Natural killer cell (primary cell): ENCODE measurements around the gene TUB. TPM values are rescaled to one million over a fixed set of nuclear protein-coding genes. Genes with fewer than 3 reads are reported as not detected.

Source experiments
- ATAC-seq, 3 donors: fragments of 150-1000 bp in 2 of 3; fragments of 200-7000 bp in 1 of 3; cut with Tn5 transposase; 1 replicate in 1 of 3; 2 replicates in 2 of 3; pipeline ENCODE4 v1.10.0; 2021; ENCODE audit warnings: mild to moderate bottlenecking in 2 of 3, moderate library complexity in 2 of 3
- DNase-seq, 2 donors: peaks; one replicate each; pipeline versions ENCODE4 v3.0.0 to v3.0.0-alpha.2; 2013 to 2021; ENCODE audit warnings: mixed read lengths in 1 of 2
- H3K27ac ChIP-seq: one replicate; pipeline ENCODE4 v1.5.1; 2013; ENCODE audit warnings: mild to moderate bottlenecking, low read length
- H3K27me3 ChIP-seq: one replicate; pipeline ENCODE4 v1.6.1; 2013; ENCODE audit warnings: low read length; ENCODE audit not compliant: control insufficient read depth, insufficient read depth
- H3K36me3 ChIP-seq: one replicate; pipeline ENCODE4 v1.6.1; 2013; ENCODE audit warnings: low read length; ENCODE audit not compliant: control insufficient read depth, insufficient read depth
- H3K4me1 ChIP-seq: one replicate; pipeline ENCODE4 v1.6.1; 2013; ENCODE audit warnings: low read length; ENCODE audit not compliant: control insufficient read depth, insufficient read depth
- H3K4me3 ChIP-seq: one replicate; pipeline ENCODE4 v1.5.1; 2013; ENCODE audit warnings: low read length
- H3K9me3 ChIP-seq: one replicate; pipeline ENCODE4 v1.6.1; 2013; ENCODE audit warnings: low read length; ENCODE audit not compliant: control insufficient read depth, insufficient read depth
- H3K27ac Mint-ChIP-seq, 2 donors: one replicate each; pipeline ENCODE4 v1.8.0; 2022; ENCODE audit warnings: mild to moderate bottlenecking in 2 of 2, mixed read lengths in 2 of 2, moderate library complexity in 1 of 2
- H3K27me3 Mint-ChIP-seq, 2 donors: one replicate each; pipeline ENCODE4 v1.8.0; 2022; ENCODE audit warnings: low read depth in 2 of 2, mixed read lengths in 2 of 2
- H3K36me3 Mint-ChIP-seq: one replicate; pipeline ENCODE4 v1.8.0; 2022; ENCODE audit warnings: mixed read lengths
- H3K4me1 Mint-ChIP-seq, 2 donors: one replicate each; pipeline ENCODE4 v1.8.0; 2022; ENCODE audit warnings: mixed read lengths in 2 of 2
- H3K4me3 Mint-ChIP-seq: one replicate; pipeline ENCODE4 v1.8.0; 2022; ENCODE audit warnings: mild to moderate bottlenecking, moderate library complexity, mixed read lengths
- H3K9me3 Mint-ChIP-seq, 2 donors: one replicate each; pipeline ENCODE4 v1.8.0; 2022; ENCODE audit warnings: mixed read lengths in 2 of 2
- CTCF ChIP-seq: fragments of 200-600 bp; IDR thresholded peaks from one replicate; pipeline ENCODE4 v1.8.0; 2022; ENCODE audit warnings: antibody characterized with exemption
- WGBS: methylation state at CpG from one replicate; pipeline ENCODE4 v1.1.7; 2013; ENCODE audit warnings: missing lambda C conversion rate; ENCODE audit not compliant: insufficient coverage; 5-methylcytosine and 5-hydroxymethylcytosine counted together
- intact Hi-C: fragments of 100-400 bp; cut with micrococcal nuclease; formaldehyde crosslinking; loops from one replicate; pipeline ENCODE4 v1.14.2; 2022
- total RNA-seq, 4 donors: library from RNA; stranded (reverse); fragments of 120-200 nt in 1 of 4; gene quantifications; one replicate each; pipeline versions ENCODE4 v1.2.3 to v1.2.4, GENCODE V29; 2013 to 2022

TUB gene
- total RNA-seq, 3 donors from 2014 or later (not counting 1 experiment from before 2014, with no cell fraction given): not detected

GRCh38 chr11:8056810-8057463 lies 24.1 kb upstream of the TUB start:
- intact Hi-C loops: no loop called here
- no peak for ATAC-seq

DNA sequence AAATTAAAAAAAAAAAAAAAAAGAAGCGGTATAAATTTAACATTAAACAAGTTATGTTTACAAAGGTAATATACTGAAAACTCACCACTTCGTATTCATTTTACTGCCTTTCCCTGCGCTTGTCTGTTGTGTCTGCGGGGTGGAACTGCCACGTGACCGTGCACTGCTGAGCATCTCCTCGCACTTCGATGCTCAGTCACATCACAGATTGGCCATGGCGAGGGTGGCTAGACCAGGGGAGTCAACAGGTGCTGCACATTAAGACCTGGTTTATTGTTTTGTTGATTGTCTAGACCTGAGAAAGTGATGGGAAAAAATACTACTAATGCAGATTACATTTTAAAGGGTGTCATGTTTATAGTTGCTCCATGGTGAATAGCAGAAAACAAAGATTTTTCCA lies 22.8 kb upstream of the TUB start:
- no peaks in the 10 kb centered on the region for H3K36me3 Mint-ChIP-seq
- TF ChIP-seq CTCF: no peak
- no peaks in the 10 kb centered on the region for H3K9me3 Mint-ChIP-seq
- H3K27ac Mint-ChIP-seq: no peak overlapping the region
- WGBS: 93% methylated on average over 8 of the region's 9 CpGs
- DNase-seq (no peak), ATAC-seq (no peak)
- H3K4me1 ChIP-seq: no peaks in the 10 kb centered on the region
- no peak overlapping the region for H3K27ac ChIP-seq
- H3K27me3 ChIP-seq: no peaks in the 10 kb centered on the region
- no peaks in the 10 kb centered on the region for H3K36me3 ChIP-seq
- H3K4me3 ChIP-seq: no peak overlapping the region
- no peaks in the 10 kb centered on the region for H3K9me3 ChIP-seq
- H3K27me3 Mint-ChIP-seq: peaks cover 0 to 6% of the 10 kb centered on the region in 2 donors
- no peak overlapping the region for H3K4me3 Mint-ChIP-seq
- intact Hi-C loops: no loop called here
- no peaks in the 10 kb centered on the region for H3K4me1 Mint-ChIP-seq

More at GRCh38 chr11:8056810-8057463, 24.1 kb upstream of the TUB start:
- Mint-ChIP-seq H3K9me3 (no peaks in the 10 kb centered on the region), H3K36me3 (no peaks in the 10 kb centered on the region), H3K27ac (no peak overlapping the region), H3K4me1 (no peaks in the 10 kb centered on the region), H3K27me3 (peaks cover under 1 to 5% of the 10 kb centered on the region in 2 donors), H3K4me3 (no peak overlapping the region)
- Histone ChIP-seq H3K9me3 (no peaks in the 10 kb centered on the region), H3K27me3 (no peaks in the 10 kb centered on the region), H3K4me1 (no peaks in the 10 kb centered on the region), H3K27ac (no peak overlapping the region), H3K4me3 (no peak overlapping the region), H3K36me3 (no peaks in the 10 kb centered on the region)
- 81% methylated on average over 11 of the region's 12 CpGs for WGBS
- no peak for TF ChIP-seq CTCF
- no peak for DNase-seq

DNA sequence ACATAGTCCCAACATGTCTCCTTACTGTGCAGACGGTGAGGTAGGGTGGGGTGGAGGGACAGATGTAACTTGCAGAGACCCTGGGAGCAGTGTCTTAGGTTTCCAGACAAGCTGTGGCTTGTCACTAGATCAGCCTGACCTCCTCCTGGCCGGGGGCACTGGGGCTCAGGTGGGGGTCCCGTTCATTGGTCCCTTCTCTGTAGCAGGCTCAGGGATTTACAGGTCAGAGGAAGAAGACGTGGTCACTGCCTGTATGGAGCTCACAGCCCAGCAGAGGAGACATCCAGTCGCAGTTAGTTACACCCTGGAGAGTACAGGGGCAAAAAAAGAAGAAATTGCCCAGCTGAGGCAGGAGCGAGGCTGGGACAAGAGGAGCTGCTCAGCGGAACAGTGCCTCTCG lies 22.0 kb upstream of the TUB start:
- DNase-seq: no peak
- no peak overlapping the region for H3K27ac Mint-ChIP-seq
- Histone ChIP-seq H3K4me1 (no peaks in the 10 kb centered on the region), H3K4me3 (no peak overlapping the region), H3K27me3 (no peaks in the 10 kb centered on the region), H3K27ac (no peak overlapping the region), H3K36me3 (no peaks in the 10 kb centered on the region), H3K9me3 (no peaks in the 10 kb centered on the region)
- ATAC-seq: no peak
- H3K9me3 Mint-ChIP-seq: no peaks in the 10 kb centered on the region
- H3K4me1 Mint-ChIP-seq: no peaks in the 10 kb centered on the region
- 85% methylated on average over 7 of the region's 8 CpGs for WGBS
- TF ChIP-seq CTCF: no peak
- intact Hi-C loops: no loop called here
- H3K4me3 Mint-ChIP-seq: no peak overlapping the region
- H3K27me3 Mint-ChIP-seq: peaks cover 0 to 6% of the 10 kb centered on the region in 2 donors
- no peaks in the 10 kb centered on the region for H3K36me3 Mint-ChIP-seq

DNA sequence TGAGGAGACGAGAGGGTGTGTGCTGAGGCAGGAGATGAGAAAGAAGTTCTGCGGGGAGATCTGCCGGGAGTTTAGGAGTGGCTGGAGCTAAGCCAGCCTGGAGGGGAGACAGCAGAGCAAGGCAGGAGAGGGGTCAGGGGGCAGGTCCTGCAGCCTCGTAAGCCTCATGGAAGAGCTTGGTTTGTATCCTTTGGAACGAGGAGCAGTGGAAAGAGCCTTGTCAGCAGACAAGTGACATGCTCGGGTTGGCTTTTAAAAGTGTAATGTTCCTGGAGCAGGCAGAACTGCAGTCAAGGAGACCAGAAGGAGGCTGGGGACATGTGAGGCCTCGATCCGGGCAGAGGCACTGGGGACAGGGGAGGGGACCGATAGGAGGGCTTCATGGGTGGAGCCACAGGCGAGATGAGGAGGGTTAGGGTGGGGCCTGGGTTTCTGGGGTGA lies 21.4 kb upstream of the TUB start:
- Mint-ChIP-seq H3K36me3 (no peaks in the 10 kb centered on the region), H3K27ac (no peak overlapping the region), H3K4me1 (no peaks in the 10 kb centered on the region), H3K4me3 (no peak overlapping the region), H3K9me3 (no peaks in the 10 kb centered on the region), H3K27me3 (peaks cover 0 to 6% of the 10 kb centered on the region in 2 donors)
- Histone ChIP-seq H3K27ac (no peak overlapping the region), H3K4me1 (no peaks in the 10 kb centered on the region), H3K27me3 (no peaks in the 10 kb centered on the region), H3K36me3 (no peaks in the 10 kb centered on the region), H3K9me3 (no peaks in the 10 kb centered on the region), H3K4me3 (no peak overlapping the region)
- TF ChIP-seq CTCF: no peak
- intact Hi-C loops: no loop called here
- ATAC-seq (no peak), DNase-seq (no peak)
- 72% methylated on average over 10 of the region's 10 CpGs for WGBS
